NCI-H774 (cell line): ENCODE measurements around the gene PLEKHA1.

Experiments
- DNase-seq: peaks from one replicate; lab custom pipeline; 2025; lab: John Stamatoyannopoulos, UW

PLEKHA1 gene

GRCh38 chr10:122379041-122379440 is 4.5 kb downstream of the PLEKHA1 start:
- DNase-seq, result no peak

- DNase-seq, result no peak
Observed at GRCh38 chr10:122379537-122379936, 5.0 kb downstream of the PLEKHA1 start.

- DNase-seq, result no peak
Observed at GRCh38 chr10:122380703-122381102, 6.2 kb downstream of the PLEKHA1 start.

GRCh38 chr10:122381680-122382079 is 7.2 kb downstream of the PLEKHA1 start:
- DNase-seq, result no peak

GRCh38 chr10:122386514-122386913 is 12.0 kb downstream of the PLEKHA1 start:
- DNase-seq, result no peak

GRCh38 chr10:122387572-122387971 is 13.1 kb downstream of the PLEKHA1 start:
- no peak for DNase-seq

- DNase-seq, result no peak
Observed at GRCh38 chr10:122388287-122388997, 13.9 kb downstream of the PLEKHA1 start.

GRCh38 chr10:122390271-122390670 is 15.8 kb downstream of the PLEKHA1 start:
- DNase-seq, result no peak

- no peak for DNase-seq
Observed at GRCh38 chr10:122390679-122391078, 16.2 kb downstream of the PLEKHA1 start.

GRCh38 chr10:122391875-122392274 is 17.4 kb downstream of the PLEKHA1 start:
- DNase-seq, result no peak

GRCh38 chr10:122392835-122393234 is 18.3 kb downstream of the PLEKHA1 start:
- DNase-seq, result no peak

- DNase-seq, result no peak
Observed at GRCh38 chr10:122393288-122393687, 18.8 kb downstream of the PLEKHA1 start.

GRCh38 chr10:122402548-122403131 is 28.1 kb downstream of the PLEKHA1 start:
- no peak for DNase-seq

GRCh38 chr10:122404576-122404975 is 30.1 kb downstream of the PLEKHA1 start:
- no peak for DNase-seq

GRCh38 chr10:122407375-122408125 is 33.0 kb downstream of the PLEKHA1 start:
- DNase-seq, result no peak

GRCh38 chr10:122413327-122413726 is 38.8 kb downstream of the PLEKHA1 start:
- no peak for DNase-seq

- DNase-seq, result no peak
Observed at GRCh38 chr10:122417667-122418066, 43.2 kb downstream of the PLEKHA1 start.

- DNase-seq, result no peak
Observed at GRCh38 chr10:122419016-122419415, 44.5 kb downstream of the PLEKHA1 start.

GRCh38 chr10:122419876-122420623 is 45.5 kb downstream of the PLEKHA1 start:
- DNase-seq, result no peak

GRCh38 chr10:122420624-122421007 is 46.1 kb downstream of the PLEKHA1 start:
- DNase-seq, result no peak

GRCh38 chr10:122421054-122421625 is 46.6 kb downstream of the PLEKHA1 start:
- no peak for DNase-seq

GRCh38 chr10:122421742-122422141 is 47.2 kb downstream of the PLEKHA1 start:
- no peak for DNase-seq
